Activated CD4-positive, CD25-positive, alpha-beta regulatory T cell (primary cell): ENCODE measurements around the gene SDHD.

Experiments
- DNase-seq, 4 experiments: peaks; one replicate each; lab custom pipeline; 2025; lab: John Stamatoyannopoulos, UW

Gene SDHD

GRCh38 chr11:112103446-112103845 lies 16.8 kb downstream of the SDHD start:
- no peak for DNase-seq

DNA sequence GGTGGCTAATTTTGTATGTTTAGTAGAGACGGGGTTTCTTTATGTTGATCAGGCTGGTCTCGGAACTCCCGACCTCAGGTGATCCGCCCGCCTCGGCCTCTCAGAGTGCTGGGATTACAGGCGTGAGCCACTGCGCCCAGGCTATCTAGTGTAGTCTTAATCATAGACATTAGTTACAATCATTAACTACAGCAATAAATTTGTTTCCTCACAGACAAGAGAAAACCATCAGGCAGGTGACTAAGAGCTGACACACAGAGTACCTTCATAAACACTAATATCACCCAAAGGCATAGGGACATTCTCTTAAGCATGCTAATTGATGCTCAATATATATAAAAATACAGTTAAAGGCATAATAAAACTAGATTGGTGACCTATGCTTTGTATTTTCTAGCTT lies 19.4 kb downstream of the SDHD start:
- DNase-seq, result no peak

DNA sequence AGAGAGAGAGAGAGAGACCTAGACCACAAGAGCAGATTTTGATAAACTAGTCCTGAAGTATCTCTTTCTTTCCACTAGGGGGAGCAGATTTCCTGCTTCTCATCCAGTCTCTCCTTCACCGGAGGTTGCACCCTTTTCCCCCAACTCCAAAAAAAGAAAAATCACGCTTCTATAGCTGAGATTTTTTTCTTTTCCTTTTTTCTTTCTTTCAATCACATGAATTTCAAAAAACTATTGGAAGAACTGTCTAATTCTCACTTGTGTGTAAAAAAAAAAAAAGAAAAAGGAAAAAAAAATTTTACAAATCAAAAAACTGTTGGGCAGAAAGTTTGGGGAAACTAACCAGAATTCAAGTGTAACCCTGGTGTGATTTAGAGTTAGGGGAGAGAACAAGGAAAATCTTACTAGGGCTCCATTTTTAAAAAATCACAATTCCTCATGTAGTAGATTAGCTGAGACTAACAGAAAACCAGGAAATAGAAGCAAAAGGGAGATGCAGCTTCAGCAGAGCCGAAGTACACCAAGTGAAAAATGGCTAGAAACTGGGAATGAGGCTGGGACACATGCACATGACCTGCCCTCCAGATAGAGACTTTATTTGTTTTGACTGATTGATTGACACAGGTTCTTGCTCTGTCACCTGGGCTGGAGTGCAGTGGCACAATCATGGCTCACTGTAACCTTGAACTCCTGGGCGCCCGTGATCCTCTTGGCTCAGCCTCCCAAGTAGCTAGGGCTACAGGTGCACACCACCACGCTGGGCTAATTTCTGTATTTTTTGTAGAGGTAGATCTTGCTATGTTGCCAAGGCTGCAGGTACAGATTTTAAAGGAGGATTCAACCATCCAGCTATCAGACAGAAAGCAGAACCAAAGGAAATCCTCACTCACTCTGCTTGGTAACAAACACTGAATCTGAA lies 27.1 kb downstream of the SDHD start:
- no peak for DNase-seq

- DNase-seq, result no peak
Observed at GRCh38 chr11:112114460-112114859, 27.8 kb downstream of the SDHD start.

DNA sequence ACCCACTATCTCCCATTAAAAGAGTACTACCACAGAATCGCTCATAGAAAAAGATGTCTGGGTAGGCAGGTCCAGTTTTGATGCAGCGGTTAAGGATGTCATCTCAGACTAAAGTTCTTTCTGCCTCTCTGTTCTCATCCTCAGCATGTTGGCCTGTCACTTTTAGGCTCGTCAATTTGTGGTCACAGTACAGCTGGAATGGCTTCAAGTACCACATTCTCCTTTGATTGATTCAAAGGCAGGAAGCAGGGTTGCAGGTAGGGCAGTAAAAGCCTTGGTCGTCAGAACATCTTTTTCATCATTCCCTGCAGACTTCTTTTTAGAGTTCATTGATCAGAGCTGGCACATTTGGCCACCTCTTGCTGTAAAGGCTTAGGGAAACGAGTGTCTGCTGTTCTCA lies 28.7 kb downstream of the SDHD start:
- DNase-seq, result no peak

DNA sequence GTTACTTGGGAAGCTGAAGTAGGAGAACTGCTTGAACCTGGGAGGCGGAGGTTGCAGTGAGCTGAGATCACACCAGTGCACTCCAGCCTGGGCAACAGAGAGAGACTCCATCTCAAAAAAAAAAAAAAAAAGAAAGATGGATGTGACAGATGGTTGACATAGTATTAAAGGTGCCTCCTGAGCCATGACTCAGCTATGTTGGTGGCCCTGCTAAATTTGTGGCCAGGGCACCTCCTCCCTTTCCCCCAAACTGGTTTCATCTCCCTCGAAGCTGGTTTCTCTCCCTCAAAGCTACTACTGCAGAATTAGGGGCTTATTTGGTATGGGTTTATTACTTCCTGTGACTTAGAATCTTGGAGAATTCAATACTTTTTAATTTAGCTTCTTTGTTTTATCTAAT lies 31.5 kb downstream of the SDHD start:
- DNase-seq, result no peak

DNA sequence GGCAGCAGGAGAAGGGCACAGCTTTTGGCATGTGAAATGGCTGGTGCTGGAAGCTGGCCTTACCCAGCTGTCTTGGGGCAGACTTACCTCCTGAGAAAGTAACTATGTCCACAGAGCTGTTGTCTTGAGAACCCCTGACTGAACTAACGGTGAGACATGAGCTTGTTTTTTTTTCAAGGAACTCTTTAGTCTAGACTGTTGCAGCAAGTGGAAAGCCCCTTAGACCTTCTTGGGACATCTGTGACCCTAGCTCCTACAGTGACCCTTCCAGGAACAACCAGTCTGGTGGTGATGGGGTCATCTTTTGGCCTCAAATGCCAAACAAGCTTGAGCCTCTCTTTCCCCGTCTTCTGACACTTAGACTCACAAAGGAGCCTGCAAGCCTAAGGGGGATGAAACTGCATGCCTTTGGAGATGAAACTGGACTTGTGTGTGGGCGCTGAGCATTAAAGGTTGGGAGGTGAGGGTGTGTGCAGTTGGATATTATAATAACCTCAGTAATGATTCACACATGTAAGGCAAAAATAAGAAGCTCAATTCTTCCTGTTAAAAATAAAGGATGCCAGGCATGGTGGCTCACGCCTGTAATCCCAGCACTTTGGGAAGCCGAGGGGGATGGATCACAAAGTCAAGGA lies 35.4 kb downstream of the SDHD start:
- no peak for DNase-seq

- no peak for DNase-seq
Observed at GRCh38 chr11:112123129-112123528, 36.5 kb downstream of the SDHD start.

DNA sequence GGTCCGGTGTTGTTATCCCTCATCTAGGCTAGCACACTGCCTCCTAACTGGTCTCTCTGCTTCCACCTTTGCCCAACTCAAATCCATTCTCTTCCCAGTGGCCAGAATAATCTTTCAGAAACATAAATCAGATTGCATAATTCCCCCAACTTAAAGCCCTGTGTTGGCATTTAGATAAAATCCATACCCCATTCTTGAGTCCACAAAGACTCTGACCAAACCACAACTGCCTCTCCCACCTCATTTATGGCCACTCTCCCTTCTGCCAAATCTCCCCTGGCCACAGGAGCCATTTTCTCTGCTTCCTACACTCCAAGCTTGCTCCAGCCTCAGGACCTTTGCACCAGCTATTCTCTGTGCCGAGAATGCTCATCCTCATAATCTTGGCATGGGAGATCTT lies 40.4 kb downstream of the SDHD start:
- no peak for DNase-seq

GRCh38 chr11:112128483-112129121 lies 41.9 kb downstream of the SDHD start:
- DNase-seq, result no peak

DNA sequence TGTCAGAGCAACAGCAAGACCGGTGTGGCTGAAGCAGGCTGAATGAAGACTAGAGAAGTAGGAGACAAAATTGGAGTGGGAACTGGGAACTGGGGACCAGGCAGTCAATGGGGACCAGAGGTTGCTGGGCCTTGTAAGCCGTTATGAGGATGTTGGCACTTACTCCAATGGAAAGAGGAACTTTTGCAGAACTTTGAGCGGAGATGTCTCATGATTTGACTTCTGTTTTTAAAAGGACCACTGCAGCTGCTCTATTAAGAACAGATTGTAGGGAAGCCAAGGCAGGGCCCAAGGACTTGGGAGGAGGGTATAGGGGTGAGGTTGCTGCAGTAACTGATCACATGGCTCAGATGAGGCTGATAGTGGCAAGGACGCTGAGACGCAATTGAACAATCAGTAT lies 43.0 kb downstream of the SDHD start:
- no peak for DNase-seq

GRCh38 chr11:112132737-112133136 lies 46.1 kb downstream of the SDHD start:
- DNase-seq, result no peak

GRCh38 chr11:112134473-112134872 lies 47.8 kb downstream of the SDHD start:
- no peak for DNase-seq

- no peak for DNase-seq
Observed at GRCh38 chr11:112143597-112143996, 56.9 kb downstream of the SDHD start.
